ENCODE data around the gene DSE.

The DSE gene

GRCh38 chr6:116363759-116364158 lies 7.0 kb upstream of the DSE start:
- FAIRE-seq, result no peak

- FAIRE-seq, result no peak
Observed at GRCh38 chr6:116364321-116364720, 6.4 kb upstream of the DSE start.

GRCh38 chr6:116365743-116366142 lies 5.0 kb upstream of the DSE start:
- no peak for FAIRE-seq

- no peak for FAIRE-seq
Observed at GRCh38 chr6:116366740-116367275, 3.9 kb upstream of the DSE start.

GRCh38 chr6:116369540-116369939 lies 1.2 kb upstream of the DSE start:
- no peak for FAIRE-seq

GRCh38 chr6:116369964-116370759 lies 585 bp upstream of the DSE start:
- FAIRE-seq, result no peak

- FAIRE-seq, result no peak
Observed at GRCh38 chr6:116371120-116371917, 572 bp downstream of the DSE start.

GRCh38 chr6:116371918-116372209 lies 1.1 kb downstream of the DSE start:
- no peak for FAIRE-seq

GRCh38 chr6:116373300-116373699 lies 2.6 kb downstream of the DSE start:
- FAIRE-seq, result no peak

- FAIRE-seq, result no peak
Observed at GRCh38 chr6:116373940-116374339, 3.2 kb downstream of the DSE start.

- FAIRE-seq, result no peak
Observed at GRCh38 chr6:116374586-116374985, 3.8 kb downstream of the DSE start.

GRCh38 chr6:116375262-116375661 lies 4.5 kb downstream of the DSE start:
- FAIRE-seq, result no peak

- no peak for FAIRE-seq
Observed at GRCh38 chr6:116376149-116376548, 5.4 kb downstream of the DSE start.

- FAIRE-seq, result no peak
Observed at GRCh38 chr6:116379764-116380163, 9.0 kb downstream of the DSE start.

- no peak for FAIRE-seq
Observed at GRCh38 chr6:116380346-116380745, 9.6 kb downstream of the DSE start.

GRCh38 chr6:116381000-116381399 lies 10.3 kb downstream of the DSE start:
- FAIRE-seq, result no peak

GRCh38 chr6:116382587-116382986 lies 11.8 kb downstream of the DSE start:
- FAIRE-seq, result no peak

- FAIRE-seq, result no peak
Observed at GRCh38 chr6:116384727-116385458, 14.1 kb downstream of the DSE start.

GRCh38 chr6:116385459-116385802 lies 14.7 kb downstream of the DSE start:
- FAIRE-seq, result no peak

- FAIRE-seq, result no peak
Observed at GRCh38 chr6:116385921-116386320, 15.2 kb downstream of the DSE start.

GRCh38 chr6:116386581-116387299 lies 16.0 kb downstream of the DSE start:
- FAIRE-seq, result no peak

- FAIRE-seq, result no peak
Observed at GRCh38 chr6:116387374-116387773, 16.6 kb downstream of the DSE start.

- FAIRE-seq, result no peak
Observed at GRCh38 chr6:116388924-116389323, 18.2 kb downstream of the DSE start.
